HG03280 (cell line): ENCODE data around the gene LHPP.

Source experiments
- ATAC-seq: cut with Tn5 transposase; IDR thresholded peaks from one replicate; pipeline ENCODE4 v1.9.1; 2021; ENCODE audit warnings: mild to moderate bottlenecking, moderate library complexity; ENCODE audit not compliant: unreplicated experiment

The LHPP gene

GRCh38 chr10:124590216-124591122 is 128.8 kb downstream of the LHPP start:
- no peak for ATAC-seq

GRCh38 chr10:124591123-124591495 is 129.5 kb downstream of the LHPP start:
- no peak for ATAC-seq

- ATAC-seq = no peak
Observed at GRCh38 chr10:124592101-124592500, 130.5 kb downstream of the LHPP start.

GRCh38 chr10:124592736-124593430 is 131.3 kb downstream of the LHPP start:
- ATAC-seq = no peak

- ATAC-seq = no peak
Observed at GRCh38 chr10:124593431-124593985, 131.9 kb downstream of the LHPP start.

GRCh38 chr10:124594240-124594639 is 132.6 kb downstream of the LHPP start:
- no peak for ATAC-seq

- no peak for ATAC-seq
Observed at GRCh38 chr10:124595143-124595883, 133.7 kb downstream of the LHPP start.

GRCh38 chr10:124596116-124596785 is 134.6 kb downstream of the LHPP start:
- no peak for ATAC-seq

GRCh38 chr10:124596962-124597845 is 135.6 kb downstream of the LHPP start:
- no peak for ATAC-seq

- no peak for ATAC-seq
Observed at GRCh38 chr10:124597846-124598165, 136.2 kb downstream of the LHPP start.

- no peak for ATAC-seq
Observed at GRCh38 chr10:124598196-124598595, 136.6 kb downstream of the LHPP start.

GRCh38 chr10:124598773-124599587 is 137.4 kb downstream of the LHPP start:
- ATAC-seq = no peak

GRCh38 chr10:124599588-124600050 is 138.0 kb downstream of the LHPP start:
- ATAC-seq = no peak

- no peak for ATAC-seq
Observed at GRCh38 chr10:124600051-124600880, 138.6 kb downstream of the LHPP start.

GRCh38 chr10:124601016-124601415 is 139.4 kb downstream of the LHPP start:
- ATAC-seq = no peak

- no peak for ATAC-seq
Observed at GRCh38 chr10:124601431-124602120, 140.0 kb downstream of the LHPP start.

GRCh38 chr10:124602121-124602561 is 140.5 kb downstream of the LHPP start:
- ATAC-seq = no peak
